GM23338 (cell line): Measurements from ENCODE around the gene AIFM2. TPM values are rescaled to one million over a fixed set of nuclear protein-coding genes. Genes with fewer than 3 reads are reported as not detected.

Source experiments
- ATAC-seq: fragments of 200-7000 bp; cut with Tn5 transposase; 3 replicates; pipeline ENCODE4 v1.9.1; 2020
- DNase-seq: peaks from one replicate; pipeline ENCODE4 v3.0.0-alpha.2; 2015; ENCODE audit warnings: low spot score
- H2AFZ ChIP-seq: fragments of 200-600 bp; sonication (generic); 2 replicates; pipeline ENCODE4 v1.8.0; 2016; ENCODE audit warnings: antibody characterized with exemption, mild to moderate bottlenecking, moderate library complexity
- H3F3A ChIP-seq: fragments of 200-600 bp; sonication (generic); replicated peaks from 2 replicates; pipeline ENCODE4 v1.8.0; 2017; ENCODE audit warnings: antibody characterized with exemption, mixed run types, low read depth
- H3K27ac ChIP-seq: fragments of 200-600 bp; sonication (generic); 2 replicates; pipeline ENCODE4 v1.6.1; 2016; ENCODE audit warnings: low read depth
- H3K27me3 ChIP-seq: fragments of 200-600 bp; sonication (generic); 2 replicates; pipeline ENCODE4 v1.8.0; 2016; ENCODE audit warnings: mild to moderate bottlenecking, mixed run types, moderate library complexity; ENCODE audit not compliant: insufficient read depth
- H3K36me3 ChIP-seq: fragments of 200-600 bp; sonication (generic); 2 replicates; pipeline ENCODE4 v1.8.0; 2016; ENCODE audit warnings: mild to moderate bottlenecking; ENCODE audit not compliant: insufficient read depth
- H3K4me1 ChIP-seq: fragments of 200-600 bp; sonication (generic); 2 replicates; pipeline ENCODE4 v1.8.0; 2016; ENCODE audit warnings: mild to moderate bottlenecking, moderate library complexity; ENCODE audit not compliant: insufficient read depth
- H3K4me2 ChIP-seq: fragments of 200-600 bp; sonication (generic); 2 replicates; pipeline ENCODE4 v1.7.1; 2017; ENCODE audit warnings: mixed run types
- H3K4me3 ChIP-seq: fragments of 200-600 bp; sonication (generic); 2 replicates; pipeline ENCODE4 v1.6.1; 2016; ENCODE audit warnings: mixed run types
- H3K79me2 ChIP-seq: fragments of 200-600 bp; sonication (generic); replicated peaks from 2 replicates; pipeline ENCODE4 v1.8.0; 2017; ENCODE audit warnings: mild to moderate bottlenecking; ENCODE audit not compliant: insufficient read depth
- H3K9me2 ChIP-seq: fragments of 200-600 bp; sonication (generic); 2 replicates; pipeline ENCODE4 v1.8.0; 2017; ENCODE audit not compliant: insufficient read depth
- H4K20me1 ChIP-seq: fragments of 200-600 bp; sonication (generic); replicated peaks from 2 replicates; pipeline ENCODE4 v1.8.0; 2017; ENCODE audit warnings: mild to moderate bottlenecking; ENCODE audit not compliant: insufficient read depth
- H3K27ac Mint-ChIP-seq: 2 replicates; pipeline ENCODE4 v1.8.0; 2020; ENCODE audit warnings: inconsistent platforms, mild to moderate bottlenecking, moderate library complexity, mixed read lengths
- H3K27me3 Mint-ChIP-seq: 3 replicates; pipeline ENCODE4 v1.8.0; 2022; ENCODE audit warnings: low read depth, mild to moderate bottlenecking, moderate library complexity, mixed read lengths, inconsistent platforms; ENCODE audit not compliant: insufficient read depth, poor library complexity
- H3K36me3 Mint-ChIP-seq: 3 replicates; pipeline ENCODE4 v1.8.0; 2021; ENCODE audit warnings: low read depth, mild to moderate bottlenecking, inconsistent platforms, moderate library complexity, mixed read lengths
- H3K4me1 Mint-ChIP-seq: 3 replicates; pipeline ENCODE4 v1.8.0; 2020; ENCODE audit warnings: mild to moderate bottlenecking, inconsistent platforms, mixed read lengths
- H3K4me3 Mint-ChIP-seq: 3 replicates; pipeline ENCODE4 v1.8.0; 2021; ENCODE audit warnings: moderate library complexity, mild to moderate bottlenecking, inconsistent platforms, mixed read lengths
- H3K9me3 Mint-ChIP-seq: 3 replicates; pipeline ENCODE4 v1.8.0; 2020; ENCODE audit warnings: moderate library complexity, mild to moderate bottlenecking, inconsistent platforms, mixed read lengths
- CREB1 ChIP-seq: fragments of 250-450 bp; sonication (Bioruptor Pico); IDR thresholded peaks from 2 replicates; pipeline ENCODE4 v1.5.0; 2020; ENCODE audit warnings: low read depth, mild to moderate bottlenecking, moderate library complexity
- CTCF ChIP-seq, 2 experiments: fragments of 200-600 bp in 1 of 2; sonication (generic) in 1 of 2; conservative IDR thresholded peaks; 2 replicates each; pipeline versions ENCODE4 v1.5.1 to v1.6.1; 2016 to 2017; ENCODE audit warnings: antibody characterized with exemption in 2 of 2, low read depth in 2 of 2, mild to moderate bottlenecking in 2 of 2, moderate library complexity in 1 of 2
- EZH2 ChIP-seq: fragments of 200-600 bp; sonication (generic); IDR thresholded peaks from one replicate; pipeline ENCODE4 v1.8.0; 2017; ENCODE audit warnings: antibody characterized with exemption, mild to moderate bottlenecking, low read depth; ENCODE audit not compliant: unreplicated experiment
- JUNB ChIP-seq: IDR thresholded peaks from one replicate; pipeline ENCODE4 v1.6.1; 2016; ENCODE audit warnings: antibody characterized with exemption; ENCODE audit not compliant: unreplicated experiment
- NANOG ChIP-seq: IDR thresholded peaks from 2 replicates; pipeline ENCODE4 v1.6.1; 2016; ENCODE audit warnings: antibody characterized with exemption, borderline replicate concordance
- POLR2AphosphoS5 ChIP-seq: IDR thresholded peaks from 2 replicates; pipeline ENCODE4 v1.6.1; 2016; ENCODE audit warnings: antibody characterized with exemption, low read depth
- REST ChIP-seq: IDR thresholded peaks from one replicate; pipeline ENCODE4 v1.6.1; 2018; ENCODE audit warnings: antibody characterized with exemption; ENCODE audit not compliant: unreplicated experiment
- STAT1 ChIP-seq: IDR thresholded peaks from one replicate; pipeline ENCODE4 v1.6.1; 2016; ENCODE audit warnings: antibody characterized with exemption; ENCODE audit not compliant: unreplicated experiment
- ZNF331 ChIP-seq: fragments of 250-450 bp; sonication (Bioruptor Pico); IDR thresholded peaks from 2 replicates; pipeline ENCODE4 v1.5.0; 2020; ENCODE audit warnings: low read depth, mild to moderate bottlenecking, moderate library complexity
- ZNF462 ChIP-seq: fragments of 250-450 bp; sonication (Bioruptor Pico); IDR thresholded peaks from 2 replicates; pipeline ENCODE4 v1.5.0; 2020; ENCODE audit warnings: mild to moderate bottlenecking, moderate library complexity
- polyA plus RNA-seq: library from polyadenylated mRNA; unstranded; fragments of >200 nt; fragmentation: Nextera tagmentation; extraction: Ambion mirVana; gene quantifications from 2 replicates; pipeline ENCODE4 v1.2.1, GENCODE V29; 2016
- total RNA-seq: library from RNA; depleted of rRNA; stranded (reverse); fragments of >200 nt; shearing (Covaris generic); gene quantifications from 2 replicates; pipeline ENCODE4 v1.2.3, GENCODE V29; 2014
- TF ChIP-seq, protein P1 (sequence below): IDR thresholded peaks from 2 replicates; pipeline ENCODE4 v1.6.1; 2016; ENCODE audit warnings: antibody characterized with exemption

The AIFM2 gene
- total and polyA plus RNA-seq, 2 experiments from 2014 or later: 3.2 to 3.6 TPM

- Mint-ChIP-seq H3K36me3 (peaks cover 22% of the 10 kb centered on the region), H3K27me3 (peaks cover 18% of the 10 kb centered on the region)
- no peaks in the 10 kb centered on the region for H3K36me3 ChIP-seq
Observed at GRCh38 chr10:70101668-70102067, 31.0 kb downstream of the AIFM2 start.

More at GRCh38 chr10:70101668-70102067, 31.0 kb downstream of the AIFM2 start:
- no peak overlapping the region for H3K4me2 ChIP-seq
- H3F3A ChIP-seq: no peaks in the 10 kb centered on the region
- no peaks in the 10 kb centered on the region for H3K9me2 ChIP-seq
- H3K27ac ChIP-seq: no peak overlapping the region
- H4K20me1 ChIP-seq: no peaks in the 10 kb centered on the region
- H3K4me1 ChIP-seq: peaks cover 3% of the 10 kb centered on the region; the same call in 1 of the 2 replicates
- DNase-seq: no peak
- no peak overlapping the region for H3K4me3 Mint-ChIP-seq
- H3K79me2 ChIP-seq: no peaks in the 10 kb centered on the region
- H3K9me3 Mint-ChIP-seq: no peaks in the 10 kb centered on the region; the same call in 2 of the 3 replicates
- H3K27ac Mint-ChIP-seq: no peak overlapping the region
- H2AFZ ChIP-seq: no peak overlapping the region
- no peak for ATAC-seq
- H3K4me1 Mint-ChIP-seq: peaks cover 8% of the 10 kb centered on the region; the same call in 2 of the 3 replicates
- TF ChIP-seq EZH2 (no peak), ZNF462 (CRISPR knock-in tag) (no peak), NANOG (no peak), STAT1 (no peak), CTCF (conservative IDR thresholded peaks at IDR 0.05; ENCODE audit: low read depth in 2 of 2) (no peak), POLR2AphosphoS5 (no peak), REST (no peak), ZNF331 (no peak), CREB1 (no peak), JUNB (no peak)
- TF ChIP-seq, protein P1, sequence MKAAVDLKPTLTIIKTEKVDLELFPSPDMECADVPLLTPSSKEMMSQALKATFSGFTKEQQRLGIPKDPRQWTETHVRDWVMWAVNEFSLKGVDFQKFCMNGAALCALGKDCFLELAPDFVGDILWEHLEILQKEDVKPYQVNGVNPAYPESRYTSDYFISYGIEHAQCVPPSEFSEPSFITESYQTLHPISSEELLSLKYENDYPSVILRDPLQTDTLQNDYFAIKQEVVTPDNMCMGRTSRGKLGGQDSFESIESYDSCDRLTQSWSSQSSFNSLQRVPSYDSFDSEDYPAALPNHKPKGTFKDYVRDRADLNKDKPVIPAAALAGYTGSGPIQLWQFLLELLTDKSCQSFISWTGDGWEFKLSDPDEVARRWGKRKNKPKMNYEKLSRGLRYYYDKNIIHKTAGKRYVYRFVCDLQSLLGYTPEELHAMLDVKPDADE: no peak
- H3K27me3 ChIP-seq: no peaks in the 10 kb centered on the region
- no peak overlapping the region for H3K4me3 ChIP-seq
